ENCODE measurements around the gene THAP4. TPM values are rescaled to one million over a fixed set of nuclear protein-coding genes. Genes with fewer than 3 reads are reported as not detected.

THAP4 gene
- total RNA-seq, 1 donor from 2014 or later = 40.9 TPM

DNA sequence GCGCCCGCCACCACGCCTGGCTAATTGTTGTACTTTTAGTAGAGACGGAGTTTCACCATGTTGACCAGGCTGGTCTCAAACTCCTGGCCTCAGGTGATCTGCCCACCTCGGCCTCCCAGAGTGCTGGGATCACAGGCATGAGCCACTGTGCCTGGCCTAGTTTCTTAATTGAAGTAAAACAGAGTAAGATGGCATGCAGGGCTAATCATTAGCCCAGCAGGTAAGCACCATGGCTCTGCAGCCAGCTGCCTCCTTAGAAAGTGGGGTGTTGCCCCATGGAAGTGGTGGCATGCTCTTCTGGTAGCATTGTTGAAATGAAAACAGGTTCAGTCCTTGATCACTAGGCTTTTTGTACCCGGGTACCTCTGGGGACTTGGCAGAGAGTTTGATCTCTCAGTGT is 13.0 kb upstream of the THAP4 start:
- H3K9me3 Mint-ChIP-seq (ENCODE audit: low read depth) = no peaks in the 10 kb centered on the region
- H3K36me3 Mint-ChIP-seq (ENCODE audit: low read depth) = peaks cover 7% of the 10 kb centered on the region
- no peak for TF ChIP-seq CTCF (IDR thresholded peaks at IDR 0.05)
- no peaks in the 10 kb centered on the region for H3K27me3 Mint-ChIP-seq (ENCODE audit: low read depth)
- no peak for DNase-seq (ENCODE audit: low spot score)
- no peaks in the 10 kb centered on the region for H3K4me1 Mint-ChIP-seq (ENCODE audit: low read depth)
- no peak overlapping the region for H3K4me3 Mint-ChIP-seq (ENCODE audit: unreplicated experiment)
- H3K27ac Mint-ChIP-seq (ENCODE audit: unreplicated experiment) = no peak overlapping the region

DNA sequence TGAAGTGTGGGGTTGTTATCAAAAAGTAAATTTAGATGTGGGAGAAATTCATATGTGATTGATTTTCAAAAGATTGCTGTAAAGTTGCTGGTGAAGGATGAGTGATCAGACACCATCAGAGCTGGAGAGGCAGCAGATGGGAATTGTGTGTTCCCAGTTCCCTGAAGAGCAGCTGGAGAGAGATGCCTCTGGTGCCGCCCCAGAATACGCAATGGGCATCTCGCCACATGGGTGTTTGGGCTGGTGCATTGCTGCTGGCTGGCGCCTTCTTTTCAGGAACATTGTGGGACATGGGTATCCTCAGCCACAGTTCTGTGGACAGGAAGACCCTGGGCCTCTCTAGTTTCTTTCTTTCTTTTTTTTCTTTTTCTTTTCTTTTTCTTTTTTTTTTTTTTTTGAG is 12.4 kb upstream of the THAP4 start:
- Mint-ChIP-seq H3K4me1 (ENCODE audit: low read depth) (no peaks in the 10 kb centered on the region), H3K27ac (ENCODE audit: unreplicated experiment) (no peak overlapping the region), H3K27me3 (ENCODE audit: low read depth) (no peaks in the 10 kb centered on the region), H3K36me3 (ENCODE audit: low read depth) (peaks cover 7% of the 10 kb centered on the region), H3K9me3 (ENCODE audit: low read depth) (no peaks in the 10 kb centered on the region), H3K4me3 (ENCODE audit: unreplicated experiment) (no peak overlapping the region)
- DNase-seq (ENCODE audit: low spot score) = no peak
- TF ChIP-seq CTCF (IDR thresholded peaks at IDR 0.05) = no peak

GRCh38 chr2:241648453-241648852 is 11.5 kb upstream of the THAP4 start:
- DNase-seq (ENCODE audit: low spot score) = no peak
- no peak overlapping the region for H3K4me3 Mint-ChIP-seq (ENCODE audit: unreplicated experiment)
- peaks cover 7% of the 10 kb centered on the region for H3K36me3 Mint-ChIP-seq (ENCODE audit: low read depth)
- no peak overlapping the region for H3K27ac Mint-ChIP-seq (ENCODE audit: unreplicated experiment)
- H3K27me3 Mint-ChIP-seq (ENCODE audit: low read depth) = no peaks in the 10 kb centered on the region
- TF ChIP-seq CTCF (IDR thresholded peaks at IDR 0.05) = no peak
- no peaks in the 10 kb centered on the region for H3K9me3 Mint-ChIP-seq (ENCODE audit: low read depth)
- H3K4me1 Mint-ChIP-seq (ENCODE audit: low read depth) = no peaks in the 10 kb centered on the region

DNA sequence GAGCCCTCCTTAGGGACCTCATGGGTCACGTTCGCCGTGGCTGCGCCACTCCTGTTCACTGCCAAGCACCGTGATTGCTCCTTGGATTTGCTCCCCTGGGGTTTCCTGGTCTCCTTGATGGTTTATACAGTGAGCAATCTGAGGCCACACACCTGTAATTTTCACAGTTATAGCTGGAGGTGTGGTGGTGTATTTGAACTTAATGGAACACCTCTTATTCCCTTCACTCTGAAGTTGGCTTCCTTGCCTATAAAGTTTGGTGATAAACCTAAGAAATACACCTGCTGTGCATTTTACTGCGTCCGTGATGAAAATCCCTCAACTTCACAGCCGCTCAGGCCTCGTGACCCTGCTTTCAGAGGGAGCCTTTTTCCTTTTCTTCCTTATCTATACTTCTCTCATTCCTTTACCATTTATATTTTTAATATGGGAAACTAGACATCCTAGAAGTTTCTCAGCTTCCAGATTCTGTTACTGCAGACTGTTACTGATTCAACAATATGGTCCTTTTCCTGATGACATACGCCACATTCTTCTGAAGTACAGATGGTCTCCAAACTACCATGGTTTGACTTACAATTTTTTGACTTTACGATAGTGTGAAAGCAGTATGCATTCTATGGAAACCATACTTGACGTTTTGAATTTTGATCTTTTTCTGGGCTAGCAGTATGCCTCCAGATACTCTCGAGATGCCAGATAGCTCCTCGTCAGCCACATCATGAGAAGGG is 9.1 kb upstream of the THAP4 start:
- Mint-ChIP-seq H3K4me1 (ENCODE audit: low read depth) (peaks cover 9% of the 10 kb centered on the region), H3K36me3 (ENCODE audit: low read depth) (no peaks in the 10 kb centered on the region), H3K27ac (ENCODE audit: unreplicated experiment) (no peak overlapping the region), H3K4me3 (ENCODE audit: unreplicated experiment) (no peak overlapping the region), H3K27me3 (ENCODE audit: low read depth) (no peaks in the 10 kb centered on the region), H3K9me3 (ENCODE audit: low read depth) (no peaks in the 10 kb centered on the region)
- no peak for DNase-seq (ENCODE audit: low spot score)
- no peak for TF ChIP-seq CTCF (IDR thresholded peaks at IDR 0.05)

GRCh38 chr2:241645056-241645914 is 8.3 kb upstream of the THAP4 start:
- H3K4me3 Mint-ChIP-seq (ENCODE audit: unreplicated experiment) = no peak overlapping the region
- H3K9me3 Mint-ChIP-seq (ENCODE audit: low read depth) = no peaks in the 10 kb centered on the region
- no peaks in the 10 kb centered on the region for H3K27me3 Mint-ChIP-seq (ENCODE audit: low read depth)
- H3K27ac Mint-ChIP-seq (ENCODE audit: unreplicated experiment) = no peak overlapping the region
- TF ChIP-seq CTCF (IDR thresholded peaks at IDR 0.05) = no peak
- H3K36me3 Mint-ChIP-seq (ENCODE audit: low read depth) = no peaks in the 10 kb centered on the region
- DNase-seq (ENCODE audit: low spot score) = no peak
- peaks cover 17% of the 10 kb centered on the region for H3K4me1 Mint-ChIP-seq (ENCODE audit: low read depth)
